Measurements from ENCODE around the gene AIP.
"Not testable (repeated sequence)": the region's sequence is repeated elsewhere in the genome, so short reads cannot be mapped to it uniquely, and the experiment has no call there.

AIP gene

DNA sequence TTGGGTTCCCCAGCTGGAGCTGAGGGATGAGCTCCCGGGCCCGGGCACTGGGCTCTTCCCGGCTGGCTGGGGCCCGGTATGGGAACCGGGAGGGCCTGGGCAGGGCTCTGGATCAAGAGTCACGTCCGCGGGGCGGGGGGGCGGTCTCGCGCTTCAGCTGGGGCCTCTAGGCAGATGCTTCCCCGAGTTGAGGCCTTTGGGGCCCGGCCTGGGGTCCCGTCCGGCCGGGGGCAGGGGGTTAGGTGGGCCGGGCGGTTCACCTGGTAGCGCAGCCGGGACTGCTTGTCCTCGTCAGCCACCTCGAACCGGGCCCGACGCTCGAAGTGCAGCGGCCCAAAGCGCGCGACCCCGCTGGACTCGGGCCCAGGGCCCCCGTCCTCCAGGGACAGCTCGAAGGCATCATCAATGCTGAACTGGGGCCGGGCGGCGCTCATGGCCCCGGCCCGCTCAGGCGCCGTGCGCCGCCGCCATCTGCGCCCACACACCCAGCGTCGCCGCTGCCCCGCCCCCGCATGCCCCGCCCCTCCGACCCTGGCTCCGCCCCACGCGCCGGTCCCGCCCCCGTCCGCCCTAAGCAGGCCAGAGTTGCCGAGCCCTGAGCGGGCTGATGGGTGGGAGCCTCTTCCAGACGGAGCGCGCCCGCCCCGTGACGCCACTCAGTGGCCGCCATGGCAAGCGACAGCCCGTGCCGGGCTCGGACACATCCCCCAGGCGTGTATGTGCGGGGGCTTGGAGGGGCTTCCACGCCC lies 13.9 kb upstream of the AIP start, which contains the start of gene TMEM134:
TMEM134 (minus strand) TSS at position 493 of the 749 bp plus-strand sequence; CDS start at position 434, 59 bp downstream.
- DNase-seq (ENCODE audit: low spot score), result peak; percentile 100

DNA sequence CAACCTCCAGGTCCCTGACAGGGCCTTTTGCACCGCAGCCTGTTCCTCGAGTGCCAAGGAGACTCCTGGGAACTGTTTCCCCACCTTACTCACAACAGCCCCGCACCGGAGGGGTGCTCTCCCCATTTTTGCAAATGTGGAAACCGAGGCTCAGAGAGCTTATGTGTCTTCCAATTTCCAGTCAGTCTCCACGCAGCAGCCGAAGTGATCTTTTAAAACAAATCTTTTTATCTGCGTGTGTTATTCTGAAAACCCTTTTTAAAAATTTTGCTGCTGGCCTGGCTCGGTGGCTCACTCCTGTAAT lies 13.4 kb upstream of the AIP start:
- no peak for DNase-seq (ENCODE audit: low spot score)

GRCh38 chr11:67470337-67471002 lies 12.4 kb upstream of the AIP start:
- no peak for DNase-seq (ENCODE audit: low spot score)

DNA sequence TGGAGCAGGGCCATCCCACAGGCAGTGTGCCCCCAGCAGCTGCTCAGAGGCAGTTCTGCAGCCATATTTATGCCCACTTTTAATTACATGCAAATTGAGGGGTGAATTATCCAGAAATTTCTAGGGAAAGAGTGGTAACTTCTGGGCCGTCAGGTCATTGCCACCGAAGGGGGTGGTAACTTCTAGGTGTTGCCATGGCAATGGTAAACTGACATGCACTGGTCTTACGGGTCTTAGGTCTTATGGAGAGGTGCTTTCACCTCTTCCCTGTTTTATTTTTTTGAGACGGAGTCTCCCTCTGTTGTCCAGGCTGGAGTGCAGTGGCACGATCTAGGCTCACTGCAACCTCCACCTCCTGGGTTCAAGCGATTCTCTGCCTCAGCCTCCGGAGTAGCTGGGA lies 9.9 kb upstream of the AIP start:
- DNase-seq (ENCODE audit: low spot score), result no peak

DNA sequence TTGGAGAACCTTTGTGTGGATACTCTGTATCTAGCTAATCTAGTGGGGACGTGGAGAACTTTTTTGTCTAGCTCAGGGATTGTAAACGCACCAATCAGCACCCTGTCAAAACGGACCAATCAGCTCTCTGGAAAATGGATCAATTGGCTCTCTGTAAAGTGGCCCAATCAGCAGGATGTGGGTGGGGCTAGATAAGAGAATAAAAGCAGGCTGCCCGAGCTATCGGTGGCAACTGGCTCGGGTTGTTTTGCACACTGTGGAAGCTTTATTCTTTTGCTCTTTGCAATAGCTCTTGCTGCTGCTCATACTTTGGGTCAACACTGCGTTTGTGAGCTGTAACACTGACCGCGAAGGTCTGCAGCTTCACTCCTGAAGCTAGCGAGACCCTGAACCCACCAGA lies 6.1 kb upstream of the AIP start:
- DNase-seq (ENCODE audit: low spot score), result not testable (repeated sequence)

DNA sequence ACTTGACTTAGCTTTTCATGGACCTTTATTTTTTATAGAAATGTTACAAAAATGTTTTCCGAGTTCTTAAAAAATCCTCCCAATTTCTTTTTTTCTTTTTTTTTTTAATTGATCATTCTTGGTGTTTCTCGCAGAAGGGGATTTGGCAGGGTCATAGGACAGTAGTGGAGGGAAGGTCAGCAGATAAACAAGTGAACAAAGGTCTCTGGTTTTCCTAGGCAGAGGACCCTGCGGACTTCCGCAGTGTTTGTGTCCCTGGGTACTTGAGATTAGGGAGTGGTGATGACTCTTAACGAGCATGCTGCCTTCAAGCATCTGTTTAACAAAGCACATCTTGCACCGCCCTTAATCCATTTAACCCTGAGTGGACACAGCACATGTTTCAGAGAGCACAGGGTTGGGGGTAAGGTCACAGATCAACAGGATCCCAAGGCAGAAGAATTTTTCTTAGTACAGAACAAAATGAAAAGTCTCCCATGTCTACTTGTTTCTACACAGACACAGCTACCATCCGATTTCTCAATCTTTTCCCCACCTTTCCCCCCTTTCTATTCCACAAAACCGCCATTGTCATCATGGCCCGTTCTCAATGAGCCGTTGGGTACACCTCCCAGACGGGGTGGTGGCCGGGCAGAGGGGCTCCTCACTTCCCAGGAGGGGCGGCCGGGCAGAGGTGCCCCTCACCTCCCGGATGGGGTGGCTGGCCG lies 5.3 kb upstream of the AIP start:
- DNase-seq (ENCODE audit: low spot score), result not testable (repeated sequence)

DNA sequence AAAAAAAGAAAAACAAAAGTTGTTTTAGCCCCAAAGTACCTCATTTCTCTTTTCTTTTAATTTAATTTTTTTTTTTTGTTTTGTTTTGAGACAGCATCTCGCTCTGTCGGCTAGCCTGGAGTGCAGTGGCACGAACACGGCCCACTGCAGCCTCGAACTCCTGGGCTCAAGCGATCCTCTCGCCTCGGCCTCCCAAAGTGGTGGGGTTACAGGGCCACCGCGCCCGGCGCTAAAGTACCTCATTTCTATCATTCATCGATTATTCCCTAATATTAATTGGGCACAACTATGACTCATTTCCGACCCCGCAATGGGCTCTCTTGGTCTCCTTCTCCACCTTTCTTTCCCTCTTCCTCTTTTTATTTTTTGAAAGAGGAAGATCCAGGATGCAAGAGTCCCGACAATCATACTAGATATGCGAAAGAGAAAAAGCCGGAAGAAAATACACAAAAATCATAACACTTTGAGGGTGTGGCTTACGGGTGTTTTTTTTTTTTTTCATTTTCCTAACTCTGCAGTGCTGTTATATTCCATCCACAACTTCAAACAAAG lies 475 bp upstream of the AIP start:
- no peak for DNase-seq (ENCODE audit: low spot score)

GRCh38 chr11:67483831-67484665 lies 1.2 kb downstream of the AIP start:
- no peak for DNase-seq (ENCODE audit: low spot score)

DNA sequence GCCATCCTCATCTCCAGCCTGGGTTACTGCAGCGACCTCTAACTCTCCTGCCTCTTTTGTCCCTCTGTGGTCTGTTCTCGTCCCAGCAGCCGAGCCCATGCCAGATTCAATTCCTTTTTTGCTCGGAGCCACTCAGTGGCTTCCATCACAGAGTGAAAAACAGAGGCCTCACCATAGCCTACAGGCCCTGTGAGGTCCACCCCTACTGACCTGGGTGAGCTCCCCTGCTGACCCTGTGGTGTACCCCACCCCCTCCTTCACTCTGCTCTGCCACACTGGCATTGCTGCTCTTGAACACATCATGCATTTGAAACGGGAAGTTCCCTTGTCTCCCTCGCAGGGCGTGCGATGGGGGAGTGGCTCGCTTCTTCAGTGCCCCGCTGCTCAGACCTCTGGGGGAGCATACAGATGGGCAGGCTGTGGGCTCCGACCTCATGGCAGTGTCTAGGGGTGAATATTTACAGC lies 2.1 kb downstream of the AIP start:
- no peak for DNase-seq (ENCODE audit: low spot score)

- DNase-seq (ENCODE audit: low spot score), result not testable (repeated sequence)
These were observed 3.1 kb downstream of the AIP start for GRCh38 chr11:67485873-67486361.

DNA sequence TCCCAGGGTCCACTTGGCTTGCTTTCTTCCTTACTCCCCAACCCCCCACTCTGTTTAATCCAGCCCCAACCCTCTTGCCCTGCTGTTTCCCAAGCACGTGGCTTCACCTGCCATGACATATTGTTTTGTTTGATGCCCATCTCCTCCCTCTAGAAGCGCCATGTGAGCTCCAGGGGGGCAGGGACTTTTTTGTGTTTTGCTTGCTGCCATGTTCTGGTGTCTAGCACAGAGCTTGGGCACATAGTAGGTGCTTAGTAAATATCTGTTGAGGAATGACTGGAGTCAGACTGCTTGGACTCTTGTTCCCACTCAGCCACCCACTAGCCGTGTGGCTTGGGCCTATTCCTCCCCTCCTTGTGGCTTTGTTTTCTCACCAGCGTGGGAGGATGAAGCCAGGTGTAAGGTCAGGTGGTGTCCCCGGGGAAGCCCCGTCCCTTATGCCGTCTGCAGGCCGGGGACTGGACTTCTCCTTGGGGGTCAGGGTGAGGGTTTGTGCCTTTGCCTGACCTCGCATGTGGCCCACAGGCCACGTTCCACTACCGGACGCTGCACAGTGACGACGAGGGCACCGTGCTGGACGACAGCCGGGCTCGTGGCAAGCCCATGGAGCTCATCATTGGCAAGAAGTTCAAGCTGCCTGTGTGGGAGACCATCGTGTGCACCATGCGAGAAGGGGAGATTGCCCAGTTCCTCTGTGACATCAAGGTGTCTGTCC lies 3.8 kb downstream of the AIP start:
- no peak for DNase-seq (ENCODE audit: low spot score)

DNA sequence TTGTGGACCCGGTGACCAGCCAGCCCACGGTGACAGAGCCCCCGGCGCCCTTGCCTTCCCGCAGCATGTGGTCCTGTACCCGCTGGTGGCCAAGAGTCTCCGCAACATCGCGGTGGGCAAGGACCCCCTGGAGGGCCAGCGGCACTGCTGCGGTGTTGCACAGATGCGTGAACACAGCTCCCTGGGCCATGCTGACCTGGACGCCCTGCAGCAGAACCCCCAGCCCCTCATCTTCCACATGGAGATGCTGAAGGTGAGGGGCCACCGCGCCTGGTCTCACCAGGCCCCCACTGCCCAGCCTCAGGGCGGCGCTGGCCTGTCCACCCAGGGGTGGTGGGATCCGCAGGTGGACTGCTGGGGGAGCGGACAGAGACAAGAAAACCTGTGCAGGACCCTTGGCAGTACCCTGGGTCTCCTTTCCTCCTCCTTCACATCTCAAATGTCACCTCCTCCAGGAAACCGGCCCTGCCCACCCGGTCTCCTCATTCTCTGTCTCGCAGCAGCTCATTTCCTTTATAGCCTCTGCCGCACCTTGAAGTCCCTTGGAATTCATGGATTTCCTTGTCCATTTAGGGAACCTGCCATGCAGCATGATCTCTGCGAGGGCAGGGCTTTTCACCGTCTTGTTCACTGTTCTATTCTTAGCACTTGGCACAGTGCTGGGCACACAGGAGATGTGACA lies 6.5 kb downstream of the AIP start:
- no peak for DNase-seq (ENCODE audit: low spot score)

DNA sequence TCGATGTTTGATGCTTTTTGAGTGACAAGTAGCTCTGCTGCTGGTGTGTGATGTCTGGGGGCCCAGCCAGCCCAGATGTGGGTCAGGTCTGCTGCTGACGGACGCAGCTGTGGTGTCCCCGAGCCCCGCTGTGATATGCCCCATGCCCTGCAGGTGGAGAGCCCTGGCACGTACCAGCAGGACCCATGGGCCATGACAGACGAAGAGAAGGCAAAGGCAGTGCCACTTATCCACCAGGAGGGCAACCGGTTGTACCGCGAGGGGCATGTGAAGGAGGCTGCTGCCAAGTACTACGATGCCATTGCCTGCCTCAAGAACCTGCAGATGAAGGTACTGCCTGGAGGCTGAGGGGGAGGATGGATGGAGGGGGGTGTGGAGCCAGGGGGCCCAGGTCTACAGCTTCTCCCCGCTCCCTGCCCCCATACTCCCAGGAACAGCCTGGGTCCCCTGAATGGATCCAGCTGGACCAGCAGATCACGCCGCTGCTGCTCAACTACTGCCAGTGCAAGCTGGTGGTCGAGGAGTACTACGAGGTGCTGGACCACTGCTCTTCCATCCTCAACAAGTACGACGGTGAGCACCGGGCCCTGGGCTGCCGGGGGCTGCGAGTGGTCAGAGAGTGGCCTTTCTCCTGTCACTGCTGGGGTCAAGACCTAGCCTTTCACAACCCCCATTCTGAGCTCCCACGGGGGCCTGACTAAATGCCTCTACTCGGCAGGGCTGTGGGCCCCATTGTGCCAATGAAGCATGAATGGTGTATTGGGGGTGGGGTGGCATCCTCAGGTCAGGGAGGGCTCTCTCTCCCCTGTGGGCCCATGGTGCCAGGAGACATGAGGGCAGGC lies 7.3 kb downstream of the AIP start:
- DNase-seq (ENCODE audit: low spot score), result no peak

GRCh38 chr11:67490727-67491065 lies 7.9 kb downstream of the AIP start:
- DNase-seq (ENCODE audit: low spot score), result no peak

DNA sequence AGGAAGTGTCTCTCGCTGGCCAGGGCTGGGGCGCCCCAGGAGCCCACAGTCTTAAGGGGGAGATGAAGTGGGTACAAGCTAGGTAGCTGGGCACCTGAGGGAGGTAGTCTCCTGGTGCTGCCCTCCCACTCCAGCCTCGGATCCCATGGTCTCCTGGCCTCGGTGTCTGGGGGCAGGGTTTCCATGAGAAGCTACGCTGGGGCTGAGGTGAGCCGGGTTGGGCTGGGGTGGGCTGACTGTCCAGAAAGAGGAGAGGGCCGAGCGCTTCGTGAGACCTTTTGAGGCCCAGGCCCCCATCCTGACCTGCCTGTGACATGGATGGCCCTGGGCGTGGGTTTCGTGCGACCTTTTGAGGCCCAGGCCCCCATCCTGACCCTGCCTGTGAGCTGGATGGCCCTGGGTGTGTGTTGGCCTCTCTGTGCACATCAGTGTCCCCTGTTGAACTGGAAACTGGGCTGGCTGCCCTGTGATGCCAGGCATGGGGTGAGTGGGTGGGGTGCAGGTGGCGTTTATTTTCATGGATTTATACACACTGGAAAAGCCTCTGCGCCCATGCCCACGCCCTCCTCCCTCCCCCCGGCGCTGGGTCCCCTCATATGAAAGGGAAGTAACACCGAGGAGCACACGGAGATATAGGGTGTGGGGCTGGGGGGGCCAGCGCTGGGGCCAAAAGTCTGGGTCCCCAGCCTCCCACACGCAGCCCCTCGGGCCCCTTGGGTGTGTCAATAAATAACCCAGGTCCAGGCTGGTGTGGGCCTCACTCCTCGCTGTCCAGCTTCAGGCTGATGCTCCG lies 8.6 kb downstream of the AIP start:
- no peak for DNase-seq (ENCODE audit: low spot score)

DNA sequence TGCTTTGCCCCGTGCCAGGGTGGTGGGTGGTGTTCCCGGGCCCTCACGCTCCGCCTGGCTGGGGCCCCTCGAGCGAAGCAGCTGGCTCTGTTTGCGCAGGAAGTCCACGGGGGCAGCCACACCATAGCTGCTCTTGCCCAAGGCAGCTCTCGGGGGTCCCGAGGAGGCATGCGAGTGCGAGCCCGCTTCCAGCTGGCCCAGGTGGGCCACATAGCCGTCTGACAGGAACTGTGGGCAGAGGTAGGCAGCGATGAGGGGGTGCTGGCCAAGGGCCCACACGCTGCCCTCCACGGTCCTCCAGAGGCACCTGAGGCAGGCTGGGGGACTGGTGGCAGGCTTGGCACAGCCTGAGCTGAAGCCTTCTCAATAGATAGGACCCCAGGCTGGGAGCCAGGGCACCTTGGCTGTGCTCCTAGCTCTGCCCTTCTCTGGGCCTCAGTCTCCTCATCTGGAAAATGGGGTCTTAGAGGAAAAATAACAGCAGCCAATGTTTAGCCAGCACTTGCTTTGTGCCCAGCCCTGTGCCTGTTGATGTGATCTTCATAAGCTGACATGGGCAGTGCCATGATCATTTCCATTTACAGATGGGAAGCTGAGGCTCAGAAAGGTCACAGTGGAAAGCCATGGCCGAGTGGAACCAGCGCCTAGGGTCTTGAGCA lies 9.4 kb downstream of the AIP start:
- DNase-seq (ENCODE audit: low spot score), result no peak

DNA sequence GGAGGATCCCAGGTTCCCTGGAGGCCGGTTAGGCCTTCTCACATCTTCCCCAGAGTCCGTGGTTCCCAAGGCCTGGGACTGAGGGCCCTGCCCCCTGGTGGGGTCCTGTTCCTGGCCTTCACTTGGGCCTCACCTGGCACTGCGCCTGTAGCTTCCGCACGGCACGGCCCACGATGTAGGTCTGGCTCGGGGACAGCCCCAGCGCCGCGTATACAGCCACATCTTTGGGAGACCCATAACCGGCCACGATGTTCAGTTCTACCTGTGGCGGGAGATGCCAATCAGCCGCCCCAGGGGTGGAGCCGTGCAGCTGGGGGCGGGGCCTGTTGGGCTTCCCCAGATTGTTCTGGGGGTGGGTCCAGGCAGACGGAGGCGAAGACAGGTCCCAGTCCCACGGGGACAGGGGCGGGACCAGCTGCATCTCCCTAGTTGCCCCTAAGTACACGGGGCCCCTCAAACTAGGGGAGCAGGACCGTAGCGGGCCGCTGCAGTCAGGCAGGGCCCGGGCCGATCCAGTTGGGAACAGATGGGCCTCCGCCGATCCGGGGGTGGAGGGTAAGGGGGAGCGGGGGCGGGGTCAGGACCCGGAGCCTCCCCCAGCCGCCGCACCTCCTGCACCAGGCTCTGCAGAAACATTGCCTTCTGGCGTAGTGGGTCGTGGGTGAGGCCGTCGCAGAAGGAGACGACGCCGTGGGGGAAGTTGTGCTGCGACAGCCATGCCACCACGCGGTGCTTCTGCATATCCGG lies 10.1 kb downstream of the AIP start:
- no peak for DNase-seq (ENCODE audit: low spot score)
